Hepatocyte (in vitro differentiated cells): ENCODE data around the gene RNF4.

Experiments
- EZH2 ChIP-seq: fragments of 200-600 bp; sonication (generic); IDR thresholded peaks from 2 replicates; pipeline ENCODE4 v1.6.1; 2016; ENCODE audit warnings: antibody characterized with exemption, mild to moderate bottlenecking, borderline replicate concordance
- EZH2phosphoT487 ChIP-seq: fragments of 200-600 bp; sonication (generic); IDR thresholded peaks from one replicate; pipeline ENCODE4 v1.6.1; 2018; ENCODE audit warnings: antibody characterized with exemption, mild to moderate bottlenecking, low read depth, moderate library complexity; ENCODE audit not compliant: unreplicated experiment, severe bottlenecking
- TF ChIP-seq, protein P1 (sequence below): fragments of 200-600 bp; sonication (generic); IDR thresholded peaks from 2 replicates; pipeline ENCODE4 v1.5.1; 2016; ENCODE audit warnings: antibody characterized with exemption, mild to moderate bottlenecking; ENCODE audit not compliant: poor library complexity

DNA sequence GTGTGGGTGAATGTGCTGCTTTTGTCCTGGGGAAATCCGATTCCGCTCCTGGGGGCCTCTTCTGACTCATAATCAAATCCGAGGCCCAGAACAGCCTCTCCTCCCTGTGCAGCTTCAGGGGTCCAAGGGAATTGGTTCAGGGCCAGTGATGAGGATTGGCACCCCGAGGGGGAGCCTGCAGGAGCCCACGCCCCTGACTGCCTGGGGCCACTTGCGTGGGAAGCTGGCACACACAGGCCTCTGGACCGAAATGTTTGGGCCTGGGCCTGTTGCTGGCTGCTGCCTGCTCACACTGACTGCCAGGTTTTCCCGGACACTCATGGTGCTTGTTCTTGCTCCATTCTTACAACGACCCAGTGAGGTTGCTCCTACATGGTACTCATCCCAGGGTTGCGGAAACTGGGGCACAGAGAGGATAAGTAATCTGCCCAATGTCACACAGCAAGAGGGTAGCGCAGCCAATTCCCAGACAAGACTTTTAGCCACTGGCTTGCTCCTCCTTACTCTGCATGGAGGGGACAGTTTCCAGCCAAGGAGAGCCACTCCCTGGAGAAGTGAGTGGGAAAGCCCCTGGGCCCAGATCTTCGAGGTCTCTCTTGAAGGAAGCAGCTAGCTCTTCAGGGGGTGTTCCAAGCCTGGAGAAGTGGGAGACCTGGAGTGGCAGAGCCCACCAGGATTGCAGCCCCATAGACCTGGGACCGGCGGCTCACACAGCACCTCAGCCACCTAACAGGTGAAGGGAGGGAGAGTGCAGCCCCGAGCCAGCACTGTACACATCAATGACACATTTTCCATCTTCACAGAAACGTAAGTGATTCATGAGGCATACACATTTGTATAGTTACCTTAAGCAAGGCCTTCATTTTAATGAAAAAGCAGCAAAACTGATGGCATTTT, 29.8 kb upstream of the RNF4 start:
- TF ChIP-seq, protein P1, sequence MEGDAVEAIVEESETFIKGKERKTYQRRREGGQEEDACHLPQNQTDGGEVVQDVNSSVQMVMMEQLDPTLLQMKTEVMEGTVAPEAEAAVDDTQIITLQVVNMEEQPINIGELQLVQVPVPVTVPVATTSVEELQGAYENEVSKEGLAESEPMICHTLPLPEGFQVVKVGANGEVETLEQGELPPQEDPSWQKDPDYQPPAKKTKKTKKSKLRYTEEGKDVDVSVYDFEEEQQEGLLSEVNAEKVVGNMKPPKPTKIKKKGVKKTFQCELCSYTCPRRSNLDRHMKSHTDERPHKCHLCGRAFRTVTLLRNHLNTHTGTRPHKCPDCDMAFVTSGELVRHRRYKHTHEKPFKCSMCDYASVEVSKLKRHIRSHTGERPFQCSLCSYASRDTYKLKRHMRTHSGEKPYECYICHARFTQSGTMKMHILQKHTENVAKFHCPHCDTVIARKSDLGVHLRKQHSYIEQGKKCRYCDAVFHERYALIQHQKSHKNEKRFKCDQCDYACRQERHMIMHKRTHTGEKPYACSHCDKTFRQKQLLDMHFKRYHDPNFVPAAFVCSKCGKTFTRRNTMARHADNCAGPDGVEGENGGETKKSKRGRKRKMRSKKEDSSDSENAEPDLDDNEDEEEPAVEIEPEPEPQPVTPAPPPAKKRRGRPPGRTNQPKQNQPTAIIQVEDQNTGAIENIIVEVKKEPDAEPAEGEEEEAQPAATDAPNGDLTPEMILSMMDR, result no peak
- TF ChIP-seq EZH2phosphoT487 (no peak), EZH2 (no peak)
